ENCODE data around the gene HYDIN.

Gene HYDIN

GRCh38 chr16:71230122-71230845 is at the start of gene HYDIN:
HYDIN (minus strand) TSS chr16:71230722; CDS start chr16:71186895, 43,827 bp downstream.
- DNase-seq: peak in 1 of 2 experiments; percentile 16

GRCh38 chr16:71276589-71277334 is 46.2 kb upstream of the HYDIN start:
- DNase-seq: no peak

GRCh38 chr16:71273384-71273783 is 42.9 kb upstream of the HYDIN start:
- no peak for DNase-seq

- no peak for DNase-seq
These were observed 33.8 kb upstream of the HYDIN start for GRCh38 chr16:71264299-71264698.

GRCh38 chr16:71263582-71263981 is 33.1 kb upstream of the HYDIN start:
- DNase-seq: no peak

GRCh38 chr16:71262391-71262790 is 31.9 kb upstream of the HYDIN start:
- DNase-seq: no peak

GRCh38 chr16:71260995-71261394 is 30.5 kb upstream of the HYDIN start:
- DNase-seq: no peak

- no peak for DNase-seq
These were observed 28.6 kb upstream of the HYDIN start for GRCh38 chr16:71259086-71259485.

GRCh38 chr16:71258372-71258771 is 27.9 kb upstream of the HYDIN start:
- DNase-seq: no peak

GRCh38 chr16:71257768-71258167 is 27.2 kb upstream of the HYDIN start:
- DNase-seq: no peak

- DNase-seq: no peak
These were observed 25.2 kb upstream of the HYDIN start for GRCh38 chr16:71255721-71256120.

GRCh38 chr16:71254832-71255525 is 24.5 kb upstream of the HYDIN start:
- no peak for DNase-seq

- DNase-seq: no peak
These were observed 20.1 kb upstream of the HYDIN start for GRCh38 chr16:71250461-71251235.

GRCh38 chr16:71249399-71249798 is 18.9 kb upstream of the HYDIN start:
- no peak for DNase-seq

- DNase-seq: no peak
These were observed 17.0 kb upstream of the HYDIN start for GRCh38 chr16:71247478-71247877.

- no peak for DNase-seq
These were observed 15.8 kb upstream of the HYDIN start for GRCh38 chr16:71246309-71246708.

GRCh38 chr16:71244521-71244920 is 14.0 kb upstream of the HYDIN start:
- DNase-seq: no peak

- no peak for DNase-seq
These were observed 12.1 kb upstream of the HYDIN start for GRCh38 chr16:71242601-71243000.

- DNase-seq: no peak
These were observed 11.5 kb upstream of the HYDIN start for GRCh38 chr16:71242036-71242435.

GRCh38 chr16:71229344-71229743 is 1.2 kb downstream of the HYDIN start:
- DNase-seq: no peak

- DNase-seq: no peak
These were observed 4.0 kb downstream of the HYDIN start for GRCh38 chr16:71226229-71227141.

- no peak for DNase-seq
These were observed 5.4 kb downstream of the HYDIN start for GRCh38 chr16:71225145-71225544.
